MCF 10A (cell line): ENCODE data around the gene ACOXL. TPM values are rescaled to one million over a fixed set of nuclear protein-coding genes. Genes with fewer than 3 reads are reported as not detected.
A peak's percentile ranks its signal among the peaks of the same experiment; 100 is the strongest.

Source experiments
- BruUV-seq: library from RNA; stranded (reverse); fragments of 400-500 nt; replicated peaks from 2 replicates; lab custom pipeline; 2021; lab: Mats Ljungman, UMichigan
- CTCF ChIA-PET: fragments of 300-600 bp; sonication (Branson Sonifier 250); formaldehyde crosslinking; extraction: SDS; loops from one replicate; lab custom pipeline; 2021; ENCODE audit warnings: antibody characterized with exemption, inconsistent platforms; lab: Yijun Ruan, JAX
- POLR2A ChIA-PET: fragments of 300-600, 350-650 bp; sonication (Branson Sonifier 250); formaldehyde crosslinking; extraction: SDS; loops from one replicate; lab custom pipeline; 2020; ENCODE audit warnings: antibody characterized with exemption, inconsistent platforms; lab: Yijun Ruan, JAX
- DNase-seq: peaks from one replicate; pipeline ENCODE4 v3.0.0-alpha.2; 2018; ENCODE audit not compliant: unreplicated experiment
- H3K27ac Mint-ChIP-seq: one replicate; pipeline ENCODE4 v1.8.0; 2022; ENCODE audit warnings: mild to moderate bottlenecking, low read depth, mixed read lengths; ENCODE audit not compliant: unreplicated experiment
- H3K27me3 Mint-ChIP-seq: one replicate; pipeline ENCODE4 v1.8.0; 2022; ENCODE audit warnings: mixed read lengths; ENCODE audit not compliant: insufficient read depth, unreplicated experiment
- H3K36me3 Mint-ChIP-seq: one replicate; pipeline ENCODE4 v1.8.0; 2022; ENCODE audit warnings: mild to moderate bottlenecking, moderate library complexity, mixed read lengths; ENCODE audit not compliant: insufficient read depth, unreplicated experiment
- H3K4me1 Mint-ChIP-seq: one replicate; pipeline ENCODE4 v1.8.0; 2022; ENCODE audit warnings: mixed read lengths; ENCODE audit not compliant: insufficient read depth, unreplicated experiment
- H3K4me3 Mint-ChIP-seq: one replicate; pipeline ENCODE4 v1.8.0; 2022; ENCODE audit warnings: mild to moderate bottlenecking, moderate library complexity, mixed read lengths; ENCODE audit not compliant: unreplicated experiment
- H3K9me3 Mint-ChIP-seq: one replicate; pipeline ENCODE4 v1.8.0; 2022; ENCODE audit warnings: mixed read lengths; ENCODE audit not compliant: unreplicated experiment
- intact Hi-C: fragments of 100-400 bp; cut with micrococcal nuclease; formaldehyde crosslinking; loops from 2 replicates; pipeline ENCODE4 v1.14.1; 2022
- total RNA-seq: library from RNA; stranded (reverse); gene quantifications from 2 replicates; pipeline ENCODE4 v1.2.3, GENCODE V29; 2022
- TF ChIP-seq, protein P1 (sequence below): fragments of 200-600 bp; IDR thresholded peaks from one replicate; pipeline ENCODE4 v1.8.0; 2022; ENCODE audit warnings: antibody characterized with exemption, mild to moderate bottlenecking; ENCODE audit not compliant: unreplicated experiment

The ACOXL gene
- total RNA-seq, 1 experiment from 2014 or later = not detected

DNA sequence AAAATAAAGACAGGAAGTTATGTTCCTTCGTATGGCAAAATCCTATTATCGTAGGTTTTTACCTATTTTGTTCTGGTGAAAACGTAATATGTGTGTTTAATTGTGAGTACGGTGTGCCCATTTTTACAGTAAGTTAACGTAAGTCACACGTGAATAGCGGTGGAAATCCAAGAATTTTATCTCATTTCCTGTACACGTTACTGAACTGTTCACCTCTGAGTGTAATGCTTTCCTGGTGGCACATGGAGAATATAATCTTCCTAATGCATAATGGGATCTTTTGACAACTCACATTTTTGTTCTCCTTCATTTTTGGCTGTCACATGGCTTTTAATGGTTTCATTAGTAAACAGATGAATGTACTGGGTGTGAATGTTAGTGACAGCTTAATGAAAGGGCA lies 416.6 kb downstream of the ACOXL start:
- H3K4me3 Mint-ChIP-seq = no peak overlapping the region
- TF ChIP-seq, protein P1, sequence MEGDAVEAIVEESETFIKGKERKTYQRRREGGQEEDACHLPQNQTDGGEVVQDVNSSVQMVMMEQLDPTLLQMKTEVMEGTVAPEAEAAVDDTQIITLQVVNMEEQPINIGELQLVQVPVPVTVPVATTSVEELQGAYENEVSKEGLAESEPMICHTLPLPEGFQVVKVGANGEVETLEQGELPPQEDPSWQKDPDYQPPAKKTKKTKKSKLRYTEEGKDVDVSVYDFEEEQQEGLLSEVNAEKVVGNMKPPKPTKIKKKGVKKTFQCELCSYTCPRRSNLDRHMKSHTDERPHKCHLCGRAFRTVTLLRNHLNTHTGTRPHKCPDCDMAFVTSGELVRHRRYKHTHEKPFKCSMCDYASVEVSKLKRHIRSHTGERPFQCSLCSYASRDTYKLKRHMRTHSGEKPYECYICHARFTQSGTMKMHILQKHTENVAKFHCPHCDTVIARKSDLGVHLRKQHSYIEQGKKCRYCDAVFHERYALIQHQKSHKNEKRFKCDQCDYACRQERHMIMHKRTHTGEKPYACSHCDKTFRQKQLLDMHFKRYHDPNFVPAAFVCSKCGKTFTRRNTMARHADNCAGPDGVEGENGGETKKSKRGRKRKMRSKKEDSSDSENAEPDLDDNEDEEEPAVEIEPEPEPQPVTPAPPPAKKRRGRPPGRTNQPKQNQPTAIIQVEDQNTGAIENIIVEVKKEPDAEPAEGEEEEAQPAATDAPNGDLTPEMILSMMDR = no peak
- BruUV-seq = no TSS peak
- H3K4me1 Mint-ChIP-seq = no peaks in the 10 kb centered on the region
- H3K27me3 Mint-ChIP-seq = no peaks in the 10 kb centered on the region
- H3K36me3 Mint-ChIP-seq = peaks cover 81% of the 10 kb centered on the region
- DNase-seq = no peak
- H3K27ac Mint-ChIP-seq = no peak overlapping the region
- ChIA-PET CTCF (interaction anchor here (1.1 kb wide), 1 partner anchor 338 kb away, joined by 6 read pairs; no protein-coding TSS in a partner anchor), POLR2A (interaction anchor here (0.6 to 1.5 kb wide), 3 partner anchors 8 to 96 kb away, joined by 3 to 7 read pairs (median 5); no protein-coding TSS in a partner anchor)
- H3K9me3 Mint-ChIP-seq = no peaks in the 10 kb centered on the region
- intact Hi-C loops = no loop called here

DNA sequence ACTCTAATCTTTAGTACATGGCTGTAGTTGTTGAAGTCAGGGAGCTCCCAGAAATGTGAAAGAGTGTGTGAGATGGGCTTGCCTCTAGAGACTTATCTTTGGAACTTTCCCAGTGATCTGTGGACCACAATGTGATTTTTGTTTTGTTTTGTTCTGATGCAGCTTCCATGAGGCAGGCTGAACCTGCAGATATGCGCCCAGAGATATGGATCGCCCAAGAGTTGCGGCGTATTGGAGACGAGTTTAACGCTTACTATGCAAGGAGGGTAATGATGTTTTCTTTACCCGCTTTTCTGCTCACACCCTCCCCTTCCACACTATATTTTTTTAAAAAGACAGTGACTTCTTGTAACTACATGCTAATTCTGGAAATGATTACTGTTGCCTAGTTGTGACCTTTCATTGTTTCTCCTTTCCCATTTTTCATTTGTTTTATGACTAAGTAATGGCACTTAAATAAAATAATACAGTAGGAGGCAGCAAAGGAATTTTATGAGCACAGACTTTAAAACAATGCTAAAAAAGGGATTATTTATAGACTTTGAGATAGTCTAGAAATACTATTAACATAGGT lies 417.6 kb downstream of the ACOXL start:
- peaks cover 81% of the 10 kb centered on the region for H3K36me3 Mint-ChIP-seq
- H3K27me3 Mint-ChIP-seq = no peaks in the 10 kb centered on the region
- no peaks in the 10 kb centered on the region for H3K9me3 Mint-ChIP-seq
- H3K4me1 Mint-ChIP-seq = peaks cover 4% of the 10 kb centered on the region
- no peak overlapping the region for H3K4me3 Mint-ChIP-seq
- no peak overlapping the region for H3K27ac Mint-ChIP-seq
- ChIA-PET CTCF (interaction anchor here (1.1 to 1.7 kb wide), 2 partner anchors 18 to 339 kb away, joined by 4 to 6 read pairs; no protein-coding TSS in a partner anchor), POLR2A (no interaction called here)
- BruUV-seq = no TSS peak
- no peak for DNase-seq
- intact Hi-C loops = no loop called here
- TF ChIP-seq, protein P1 = no peak

DNA sequence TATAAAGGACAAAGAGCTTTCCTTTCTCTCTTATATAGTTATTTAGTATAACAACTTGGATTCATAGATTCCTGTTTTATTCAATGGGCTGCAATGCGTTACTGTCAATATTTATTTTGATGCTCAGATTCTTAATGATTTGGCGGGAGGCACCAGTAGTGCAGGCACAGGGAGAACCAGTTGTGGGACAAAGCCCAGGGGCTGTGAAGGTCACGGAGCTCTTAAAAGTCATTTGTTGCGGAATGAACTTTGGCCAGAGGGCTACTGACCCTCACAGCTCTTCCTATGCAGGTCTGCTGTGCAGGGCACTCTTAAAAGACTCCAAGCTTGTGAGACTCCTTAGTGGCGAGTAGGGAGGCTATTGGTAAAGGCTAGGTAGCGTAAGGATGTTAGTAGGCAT lies 422.4 kb downstream of the ACOXL start:
- H3K36me3 Mint-ChIP-seq = peaks cover 83% of the 10 kb centered on the region
- intact Hi-C loops = no loop called here
- no TSS peak for BruUV-seq
- no peaks in the 10 kb centered on the region for H3K27me3 Mint-ChIP-seq
- CTCF ChIA-PET = interaction anchor here (0.6 to 0.8 kb wide), 3 partner anchors 13 to 545 kb away, joined by 3 read pairs; no protein-coding TSS in a partner anchor
- DNase-seq = no peak
- TF ChIP-seq, protein P1 = no peak
- H3K4me3 Mint-ChIP-seq = no peak overlapping the region
- no peak overlapping the region for H3K27ac Mint-ChIP-seq
- peaks cover 19% of the 10 kb centered on the region for H3K4me1 Mint-ChIP-seq
- POLR2A ChIA-PET = no interaction called here
- H3K9me3 Mint-ChIP-seq = no peaks in the 10 kb centered on the region

DNA sequence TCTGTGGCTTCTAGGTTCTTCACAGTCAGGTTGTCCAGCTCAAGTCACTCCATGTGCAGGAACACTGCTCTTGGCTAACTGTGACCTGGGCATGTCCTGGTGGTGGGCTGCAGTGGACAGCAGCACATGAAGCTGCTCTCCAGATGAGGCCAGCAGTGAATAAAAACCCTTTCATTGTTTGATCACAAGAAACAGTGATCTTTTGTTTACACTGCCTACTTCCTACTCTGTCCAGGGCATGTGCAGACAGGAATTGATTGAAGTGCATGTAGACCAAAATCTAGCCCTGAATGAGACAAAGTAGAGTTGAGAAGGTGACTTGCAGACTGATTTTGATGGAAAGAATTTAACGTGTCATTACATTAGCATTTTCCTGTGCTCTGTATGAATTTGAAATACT lies 423.2 kb downstream of the ACOXL start:
- TF ChIP-seq, protein P1 = no peak
- CTCF ChIA-PET = interaction anchor here (0.6 kb wide), 1 partner anchor 344 kb away, joined by 4 read pairs; no protein-coding TSS in a partner anchor
- BruUV-seq = no TSS peak
- Mint-ChIP-seq H3K4me3 (no peak overlapping the region), H3K27me3 (no peaks in the 10 kb centered on the region), H3K36me3 (peaks cover 79% of the 10 kb centered on the region), H3K9me3 (no peaks in the 10 kb centered on the region), H3K4me1 (peaks cover 27% of the 10 kb centered on the region), H3K27ac (peak overlapping the region; percentile 88)
- POLR2A ChIA-PET = interaction anchor here (0.6 to 1.3 kb wide), 2 partner anchors 11 to 1098 kb away, joined by 3 read pairs; no protein-coding TSS in a partner anchor
- intact Hi-C loops = no loop called here
- DNase-seq = peak; percentile 21
